ENCODE data around the gene ABCC4. TPM values are rescaled to one million over a fixed set of nuclear protein-coding genes. Genes with fewer than 3 reads are reported as not detected.

The ABCC4 gene
- total RNA-seq, 2 donors from 2014 or later = 2.8 to 12.2 TPM

- Histone ChIP-seq H3K9me3 (no peaks in the 10 kb centered on the region), H3K27ac (no peak overlapping the region), H3K4me3 (no peak overlapping the region), H3K36me3 (no peaks in the 10 kb centered on the region), H3K27me3 (replicated peaks; ENCODE audit: insufficient read depth) (no peaks in the 10 kb centered on the region), H3K4me1 (ENCODE audit: control insufficient read depth in 1 of 2, low read depth in 2 of 2) (peaks cover 0 to 3% of the 10 kb centered on the region in 2 donors)
- no peak for TF ChIP-seq CTCF (IDR thresholded peaks at IDR 0.05)
- ATAC-seq (ENCODE audit: insufficient number of reproducible peaks, low FRiP score, low read depth) (no peak), DNase-seq (ENCODE audit: low spot score) (no peak)
These were observed 71.4 kb downstream of the ABCC4 start for GRCh38 chr13:95229855-95230254.

GRCh38 chr13:95228130-95228529 is 73.1 kb downstream of the ABCC4 start:
- H3K36me3 ChIP-seq = no peaks in the 10 kb centered on the region
- DNase-seq (ENCODE audit: low spot score) = no peak
- no peak for TF ChIP-seq CTCF (IDR thresholded peaks at IDR 0.05)
- ATAC-seq (ENCODE audit: insufficient number of reproducible peaks, low FRiP score, low read depth) = no peak
- no peak overlapping the region for H3K27ac ChIP-seq
- no peak overlapping the region for H3K4me3 ChIP-seq
- peaks cover 0 to 3% of the 10 kb centered on the region in 2 donors for H3K4me1 ChIP-seq (ENCODE audit: control insufficient read depth in 1 of 2, low read depth in 2 of 2)
- H3K27me3 ChIP-seq (replicated peaks; ENCODE audit: insufficient read depth) = no peaks in the 10 kb centered on the region
- no peaks in the 10 kb centered on the region for H3K9me3 ChIP-seq

- no peaks in the 10 kb centered on the region for H3K9me3 ChIP-seq
- H3K4me1 ChIP-seq (ENCODE audit: control insufficient read depth in 1 of 2, low read depth in 2 of 2) = peaks cover 0 to 3% of the 10 kb centered on the region in 2 donors
- H3K27me3 ChIP-seq (replicated peaks; ENCODE audit: insufficient read depth) = no peaks in the 10 kb centered on the region
- DNase-seq (ENCODE audit: low spot score) (no peak), ATAC-seq (ENCODE audit: insufficient number of reproducible peaks, low FRiP score, low read depth) (no peak)
- no peak overlapping the region for H3K4me3 ChIP-seq
- no peak for TF ChIP-seq CTCF (IDR thresholded peaks at IDR 0.05)
- no peaks in the 10 kb centered on the region for H3K36me3 ChIP-seq
- no peak overlapping the region for H3K27ac ChIP-seq
These were observed 74.1 kb downstream of the ABCC4 start for GRCh38 chr13:95226932-95227695.

- Histone ChIP-seq H3K36me3 (no peaks in the 10 kb centered on the region), H3K4me3 (no peak overlapping the region), H3K4me1 (ENCODE audit: control insufficient read depth in 1 of 2, low read depth in 2 of 2) (peaks cover 0 to 3% of the 10 kb centered on the region in 2 donors), H3K9me3 (no peaks in the 10 kb centered on the region), H3K27ac (no peak overlapping the region), H3K27me3 (replicated peaks; ENCODE audit: insufficient read depth) (no peaks in the 10 kb centered on the region)
- TF ChIP-seq CTCF (IDR thresholded peaks at IDR 0.05) = no peak
- ATAC-seq (ENCODE audit: insufficient number of reproducible peaks, low FRiP score, low read depth) = no peak
- no peak for DNase-seq (ENCODE audit: low spot score)
These were observed 74.8 kb downstream of the ABCC4 start for GRCh38 chr13:95226476-95226875.

GRCh38 chr13:95226050-95226449 is 75.2 kb downstream of the ABCC4 start:
- TF ChIP-seq CTCF (IDR thresholded peaks at IDR 0.05) = no peak

More at GRCh38 chr13:95226050-95226449, 75.2 kb downstream of the ABCC4 start:
- Histone ChIP-seq H3K4me3 (no peak overlapping the region), H3K9me3 (no peaks in the 10 kb centered on the region), H3K4me1 (ENCODE audit: control insufficient read depth in 1 of 2, low read depth in 2 of 2) (peaks cover 0 to 3% of the 10 kb centered on the region in 2 donors), H3K27me3 (replicated peaks; ENCODE audit: insufficient read depth) (no peaks in the 10 kb centered on the region), H3K36me3 (no peaks in the 10 kb centered on the region), H3K27ac (no peak overlapping the region)
- ATAC-seq (ENCODE audit: insufficient number of reproducible peaks, low FRiP score, low read depth) (no peak), DNase-seq (ENCODE audit: low spot score) (no peak)

Data from thoracic aorta (tissue), 2 donors.